ENCODE results near the gene TMEM250. TPM values are rescaled to one million over a fixed set of nuclear protein-coding genes. Genes with fewer than 3 reads are reported as not detected.

Gene TMEM250
- total RNA-seq, 1 experiment from 2014 or later = 26.3 TPM

DNA sequence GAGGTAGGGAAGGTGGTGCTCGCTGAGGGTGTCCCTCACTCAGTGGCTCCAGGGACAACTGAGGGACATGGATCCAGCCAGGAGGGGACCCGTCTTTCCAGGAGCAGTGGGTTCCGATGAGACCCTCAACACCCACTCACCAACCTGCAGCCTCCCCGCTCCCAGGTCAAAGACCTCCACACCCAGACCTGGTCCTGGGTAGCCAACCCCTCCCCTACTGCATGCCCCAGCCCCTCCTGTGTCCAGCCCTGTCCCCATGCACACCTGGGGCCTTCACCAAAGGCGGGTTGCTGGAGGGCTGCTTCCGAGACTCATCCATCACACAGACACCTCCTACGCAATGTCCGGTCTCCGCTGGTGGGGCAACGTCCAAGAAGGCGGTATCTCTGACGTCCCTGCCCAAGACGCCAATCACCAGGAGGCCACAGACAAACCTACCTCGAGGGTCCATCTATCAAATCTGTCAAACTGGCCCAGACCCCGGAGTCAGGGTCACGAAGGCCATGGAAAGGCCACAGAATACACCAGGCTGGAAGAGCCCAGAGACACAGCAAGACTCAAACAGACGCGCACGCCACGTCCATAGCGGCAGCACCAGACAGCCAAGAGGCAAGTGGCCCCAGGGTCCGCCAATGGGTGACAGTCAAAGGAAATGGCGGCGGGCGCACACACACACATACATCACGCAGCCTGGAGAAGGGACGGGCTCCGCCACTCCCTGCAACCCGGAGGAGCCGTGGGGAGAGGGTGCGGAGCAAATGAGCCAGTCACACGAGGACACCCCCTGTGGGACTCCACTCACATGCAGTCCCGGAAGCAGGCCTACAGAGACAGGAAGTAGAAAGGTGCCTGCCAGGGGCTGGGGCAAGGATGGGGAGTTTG lies 34.4 kb downstream of the TMEM250 start:
- no peak for DNase-seq
- Mint-ChIP-seq H3K27me3 (ENCODE audit: unreplicated experiment) (no peaks in the 10 kb centered on the region), H3K27ac (ENCODE audit: unreplicated experiment) (no peak overlapping the region), H3K4me3 (ENCODE audit: low read depth, unreplicated experiment) (no peak overlapping the region), H3K36me3 (ENCODE audit: insufficient read depth, unreplicated experiment) (peaks cover 6% of the 10 kb centered on the region), H3K9me3 (ENCODE audit: low read depth, unreplicated experiment) (no peaks in the 10 kb centered on the region), H3K4me1 (ENCODE audit: low read depth, unreplicated experiment) (no peaks in the 10 kb centered on the region)
- TF ChIP-seq, protein P1, sequence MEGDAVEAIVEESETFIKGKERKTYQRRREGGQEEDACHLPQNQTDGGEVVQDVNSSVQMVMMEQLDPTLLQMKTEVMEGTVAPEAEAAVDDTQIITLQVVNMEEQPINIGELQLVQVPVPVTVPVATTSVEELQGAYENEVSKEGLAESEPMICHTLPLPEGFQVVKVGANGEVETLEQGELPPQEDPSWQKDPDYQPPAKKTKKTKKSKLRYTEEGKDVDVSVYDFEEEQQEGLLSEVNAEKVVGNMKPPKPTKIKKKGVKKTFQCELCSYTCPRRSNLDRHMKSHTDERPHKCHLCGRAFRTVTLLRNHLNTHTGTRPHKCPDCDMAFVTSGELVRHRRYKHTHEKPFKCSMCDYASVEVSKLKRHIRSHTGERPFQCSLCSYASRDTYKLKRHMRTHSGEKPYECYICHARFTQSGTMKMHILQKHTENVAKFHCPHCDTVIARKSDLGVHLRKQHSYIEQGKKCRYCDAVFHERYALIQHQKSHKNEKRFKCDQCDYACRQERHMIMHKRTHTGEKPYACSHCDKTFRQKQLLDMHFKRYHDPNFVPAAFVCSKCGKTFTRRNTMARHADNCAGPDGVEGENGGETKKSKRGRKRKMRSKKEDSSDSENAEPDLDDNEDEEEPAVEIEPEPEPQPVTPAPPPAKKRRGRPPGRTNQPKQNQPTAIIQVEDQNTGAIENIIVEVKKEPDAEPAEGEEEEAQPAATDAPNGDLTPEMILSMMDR (IDR thresholded peaks at IDR 0.05; ENCODE audit: unreplicated experiment) = no peak
- no TSS peak for BruUV-seq (replicated peaks)
- intact Hi-C loops (cut with micrococcal nuclease; ENCODE audit: unreplicated experiment) = no loop called here
- CTCF ChIA-PET = no interaction called here

DNA sequence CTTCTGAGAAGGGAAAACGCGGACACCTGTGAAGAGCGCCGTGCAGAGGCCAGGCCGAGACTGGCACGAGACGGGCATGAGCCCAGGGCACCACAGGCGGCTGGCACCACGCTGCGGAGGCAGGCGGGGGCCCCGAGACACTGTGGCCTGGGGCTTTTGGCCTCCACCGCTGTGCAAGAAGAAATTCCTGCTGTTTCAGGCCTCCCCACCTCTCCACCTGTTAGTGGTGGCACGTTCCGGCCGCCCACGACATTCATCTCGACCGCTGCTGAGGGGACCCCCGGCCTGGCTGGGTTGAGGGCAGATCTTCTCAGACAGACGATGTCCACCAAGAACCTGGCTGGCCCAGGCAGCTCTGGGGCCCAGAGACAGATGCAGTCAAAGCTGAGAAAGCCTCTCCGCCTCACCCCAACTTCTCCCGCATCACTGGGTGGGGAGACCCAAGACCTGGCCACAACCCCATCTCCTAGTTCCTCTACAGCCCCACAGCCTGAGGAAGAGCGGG lies 35.1 kb downstream of the TMEM250 start:
- no TSS peak for BruUV-seq (replicated peaks)
- TF ChIP-seq, protein P1 (IDR thresholded peaks at IDR 0.05; ENCODE audit: unreplicated experiment) = no peak
- Mint-ChIP-seq H3K27ac (ENCODE audit: unreplicated experiment) (no peak overlapping the region), H3K4me1 (ENCODE audit: low read depth, unreplicated experiment) (no peaks in the 10 kb centered on the region), H3K4me3 (ENCODE audit: low read depth, unreplicated experiment) (no peak overlapping the region), H3K36me3 (ENCODE audit: insufficient read depth, unreplicated experiment) (peaks cover 6% of the 10 kb centered on the region), H3K9me3 (ENCODE audit: low read depth, unreplicated experiment) (no peaks in the 10 kb centered on the region), H3K27me3 (ENCODE audit: unreplicated experiment) (no peaks in the 10 kb centered on the region)
- DNase-seq = no peak
- CTCF ChIA-PET = no interaction called here
- intact Hi-C loops (cut with micrococcal nuclease; ENCODE audit: unreplicated experiment) = no loop called here

DNA sequence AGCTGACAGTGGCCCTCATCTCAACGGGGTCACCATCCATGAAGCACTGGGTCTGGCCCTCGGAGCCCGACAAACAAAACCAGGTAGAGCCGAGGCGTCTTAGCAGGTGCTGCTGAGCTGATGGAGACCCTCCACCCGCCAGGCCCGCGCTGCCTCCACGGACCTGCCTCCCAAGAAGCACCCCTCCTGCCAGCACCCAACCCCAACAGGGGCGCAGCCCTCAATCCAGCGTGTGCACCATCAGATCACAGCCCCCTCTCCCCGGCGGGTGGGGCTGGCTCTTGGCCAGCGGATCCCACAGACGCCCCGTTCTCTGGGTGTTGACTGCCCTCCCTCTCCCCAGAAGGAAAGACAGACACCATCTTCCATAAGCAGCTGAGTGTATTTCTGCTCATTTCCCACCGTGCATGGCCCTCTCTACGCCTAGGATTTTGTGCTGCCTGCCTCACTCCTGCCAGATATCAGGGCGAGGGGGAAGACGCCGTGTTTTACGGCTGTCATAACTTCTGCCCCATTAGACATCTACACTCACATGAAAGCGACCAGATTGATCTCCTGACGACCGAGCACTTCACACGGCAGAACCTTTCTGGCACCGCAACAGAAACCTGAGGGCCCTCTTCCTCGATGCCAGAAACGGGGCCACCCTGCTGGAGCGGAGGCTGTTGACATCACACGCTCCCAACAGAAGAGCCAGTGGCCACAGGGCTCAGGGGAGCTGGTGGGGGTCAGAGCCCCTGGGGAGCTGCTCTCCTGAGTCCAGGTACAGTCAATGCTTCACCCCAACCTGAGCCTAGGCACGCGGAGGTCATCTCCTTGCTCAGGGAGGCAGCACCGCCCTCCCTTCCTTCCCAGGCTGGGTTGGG lies 35.9 kb downstream of the TMEM250 start:
- Mint-ChIP-seq H3K4me3 (ENCODE audit: low read depth, unreplicated experiment) (no peak overlapping the region), H3K27me3 (ENCODE audit: unreplicated experiment) (no peaks in the 10 kb centered on the region), H3K4me1 (ENCODE audit: low read depth, unreplicated experiment) (no peaks in the 10 kb centered on the region), H3K27ac (ENCODE audit: unreplicated experiment) (no peak overlapping the region), H3K9me3 (ENCODE audit: low read depth, unreplicated experiment) (no peaks in the 10 kb centered on the region), H3K36me3 (ENCODE audit: insufficient read depth, unreplicated experiment) (peaks cover 6% of the 10 kb centered on the region)
- CTCF ChIA-PET = no interaction called here
- BruUV-seq (replicated peaks) = no TSS peak
- intact Hi-C loops (cut with micrococcal nuclease; ENCODE audit: unreplicated experiment) = no loop called here
- TF ChIP-seq, protein P1 (IDR thresholded peaks at IDR 0.05; ENCODE audit: unreplicated experiment) = no peak
- no peak for DNase-seq

DNA sequence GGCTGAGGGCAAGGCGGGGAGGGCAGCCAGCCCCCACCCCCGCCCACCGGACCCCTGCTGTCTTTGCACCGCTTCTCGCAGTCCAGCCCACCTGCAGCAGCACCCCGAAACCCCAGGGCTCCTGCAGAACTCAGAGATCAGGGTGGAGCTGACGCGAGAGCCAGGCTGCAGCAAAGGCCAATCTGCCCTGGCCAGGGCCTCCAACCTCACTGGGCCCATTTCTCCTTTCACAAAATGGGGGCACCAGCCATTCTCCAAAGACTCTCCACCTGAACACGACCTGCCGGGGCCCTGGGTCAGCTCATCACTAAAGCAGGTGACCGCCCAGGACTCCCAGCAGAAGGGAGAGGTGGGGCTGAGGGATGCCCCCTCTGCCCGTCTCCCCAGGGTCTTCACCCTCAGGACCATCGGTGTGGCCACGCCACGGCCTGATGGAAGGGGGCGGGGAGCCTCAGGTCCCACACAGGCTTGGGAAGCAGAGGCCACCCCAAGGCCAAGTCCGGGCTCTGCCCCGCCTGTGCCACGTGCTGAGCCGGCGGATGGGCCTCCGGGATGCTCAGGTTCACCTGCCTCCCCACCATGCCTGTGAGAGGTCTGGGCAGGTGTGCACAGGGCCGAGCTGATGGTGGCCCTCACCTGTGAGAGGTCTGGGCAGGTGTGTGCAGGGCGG lies 36.7 kb downstream of the TMEM250 start:
- no peak for DNase-seq
- TF ChIP-seq, protein P1 (IDR thresholded peaks at IDR 0.05; ENCODE audit: unreplicated experiment) = no peak
- peaks cover 6% of the 10 kb centered on the region for H3K36me3 Mint-ChIP-seq (ENCODE audit: insufficient read depth, unreplicated experiment)

More for the DNA sequence above, 36.7 kb downstream of the TMEM250 start:
- no peaks in the 10 kb centered on the region for H3K4me1 Mint-ChIP-seq (ENCODE audit: low read depth, unreplicated experiment)
- no peak overlapping the region for H3K4me3 Mint-ChIP-seq (ENCODE audit: low read depth, unreplicated experiment)
- intact Hi-C loops (cut with micrococcal nuclease; ENCODE audit: unreplicated experiment) = no loop called here
- H3K9me3 Mint-ChIP-seq (ENCODE audit: low read depth, unreplicated experiment) = no peaks in the 10 kb centered on the region
- no peak overlapping the region for H3K27ac Mint-ChIP-seq (ENCODE audit: unreplicated experiment)
- CTCF ChIA-PET = no interaction called here
- H3K27me3 Mint-ChIP-seq (ENCODE audit: unreplicated experiment) = no peaks in the 10 kb centered on the region
- BruUV-seq (replicated peaks) = no TSS peak

Data from Calu3 (cell line).